Activated T-helper 2 cell treated with anti-CD3 and anti-CD28 coated beads, Interferon-gamma antibody, Interleukin-2, Interleukin-4, amounts not matched to agents 10 μg/mL and 5 μg/mL and 100 μg/mL, durations not matched to agents 14 hours and 24 hours and 36 hours (primary cell): ENCODE results near the gene STAG1. TPM values are rescaled to one million over a fixed set of nuclear protein-coding genes. Genes with fewer than 3 reads are reported as not detected.

Source experiments
- DNase-seq: peaks from one replicate; pipeline ENCODE4 v3.0.0; 2021; ENCODE audit warnings: low spot score
- H3K27ac Mint-ChIP-seq: one replicate; pipeline ENCODE4 v1.8.0; 2021; ENCODE audit warnings: mixed read lengths
- H3K27me3 Mint-ChIP-seq: one replicate; pipeline ENCODE4 v1.8.0; 2021; ENCODE audit warnings: low read depth, mixed read lengths
- H3K36me3 Mint-ChIP-seq: one replicate; pipeline ENCODE4 v1.8.0; 2021; ENCODE audit warnings: low read depth, mixed read lengths
- H3K4me1 Mint-ChIP-seq: one replicate; pipeline ENCODE4 v1.8.0; 2021; ENCODE audit warnings: low read depth, mixed read lengths
- H3K4me3 Mint-ChIP-seq: one replicate; pipeline ENCODE4 v1.8.0; 2021; ENCODE audit warnings: low read depth, mild to moderate bottlenecking, moderate library complexity, mixed read lengths
- H3K9me3 Mint-ChIP-seq: one replicate; pipeline ENCODE4 v1.8.0; 2021; ENCODE audit warnings: mixed read lengths
- intact Hi-C: fragments of 100-400 bp; cut with micrococcal nuclease; formaldehyde crosslinking; loops from one replicate; pipeline ENCODE4 v1.15.1; 2023
- total RNA-seq: library from RNA; stranded (reverse); gene quantifications from 2 replicates; pipeline ENCODE4 v1.2.3, GENCODE V29; 2022

STAG1 gene
- total RNA-seq, 1 donor from 2014 or later, result 44.9 TPM

- H3K36me3 Mint-ChIP-seq, result peaks cover 31% of the 10 kb centered on the region
- H3K27ac Mint-ChIP-seq, result no peak overlapping the region
- DNase-seq, result no peak
- H3K9me3 Mint-ChIP-seq, result no peaks in the 10 kb centered on the region
- intact Hi-C loops, result no loop called here
- no peak overlapping the region for H3K4me3 Mint-ChIP-seq
- no peaks in the 10 kb centered on the region for H3K27me3 Mint-ChIP-seq
- peaks cover 1% of the 10 kb centered on the region for H3K4me1 Mint-ChIP-seq
These were observed 458.9 kb downstream of the STAG1 start for GRCh38 chr3:136293279-136293678.

- intact Hi-C loops, result no loop called here
- Mint-ChIP-seq H3K36me3 (peaks cover 27% of the 10 kb centered on the region), H3K4me1 (peaks cover 1% of the 10 kb centered on the region), H3K27ac (no peak overlapping the region), H3K4me3 (no peak overlapping the region), H3K27me3 (no peaks in the 10 kb centered on the region), H3K9me3 (no peaks in the 10 kb centered on the region)
- DNase-seq, result no peak
These were observed 459.7 kb downstream of the STAG1 start for GRCh38 chr3:136292500-136292899.

GRCh38 chr3:136291302-136291701 is 460.9 kb downstream of the STAG1 start:
- H3K4me1 Mint-ChIP-seq, result peaks cover 1% of the 10 kb centered on the region
- H3K9me3 Mint-ChIP-seq, result no peaks in the 10 kb centered on the region
- intact Hi-C loops, result no loop called here
- H3K27me3 Mint-ChIP-seq, result no peaks in the 10 kb centered on the region
- no peak for DNase-seq
- no peak overlapping the region for H3K27ac Mint-ChIP-seq
- H3K36me3 Mint-ChIP-seq, result peaks cover 33% of the 10 kb centered on the region
- H3K4me3 Mint-ChIP-seq, result no peak overlapping the region

Other genes with a start within 250 kb of the STAG1 start
- 7.3 and 7.7 TPM in 2 replicates for gene SLC35G2, start 66.7 kb upstream of the STAG1 start, total RNA-seq
- 40.2 and 41.9 TPM in 2 replicates for gene NCK1, start 109.8 kb upstream of the STAG1 start, total RNA-seq
- 1.3 TPM in 2 replicates for gene IL20RB, start 205.6 kb upstream of the STAG1 start, total RNA-seq